Measurements from ENCODE around the gene TES.

DNA sequence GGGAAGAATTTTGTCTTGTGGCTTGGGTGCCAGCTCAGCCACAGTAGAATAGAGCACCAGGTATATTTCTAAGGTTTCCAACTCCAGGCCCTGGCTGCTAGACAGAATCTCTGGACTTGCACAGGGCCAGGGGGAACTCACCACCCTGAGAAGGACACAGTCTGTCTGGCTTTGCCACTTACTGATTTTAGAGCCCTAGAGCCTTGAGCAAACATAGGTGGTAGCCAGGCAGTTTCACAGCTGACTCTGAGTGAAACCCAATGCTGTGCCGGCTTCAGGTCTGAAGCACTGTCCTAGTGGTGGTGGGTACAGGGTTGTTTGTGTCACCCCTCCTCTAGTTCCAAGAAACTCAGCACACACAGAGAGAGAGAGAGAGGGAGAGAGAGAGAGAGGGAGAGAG is 81.6 kb downstream of the TES start:
- TF ChIP-seq YY1 (IDR thresholded peaks at IDR 0.05; ENCODE audit: insufficient read depth, insufficient read length) (no peak), ZNF274 (IDR thresholded peaks at IDR 0.05; ENCODE audit: low read depth, low read length) (no peak)

Data from NT2/D1 (cell line).